Gastrocnemius medialis (tissue), 4 donors: ENCODE data around the gene NCAPD2. TPM values are rescaled to one million over a fixed set of nuclear protein-coding genes. Genes with fewer than 3 reads are reported as not detected.

ENCODE experiments used
- ATAC-seq, 2 donors: fragments of 150-250 bp; one replicate each; pipeline ENCODE4 v1.9.1; 2016
- DNase-seq, 2 donors: peaks; one replicate each; pipeline ENCODE4 v3.0.0-alpha.2; 2019
- H3K27ac ChIP-seq, 4 donors: fragments of 200-600 bp; sonication (generic); 1 replicate in 1 of 4; 2 replicates in 3 of 4; pipeline ENCODE4 v1.5.1; 2016 to 2018; ENCODE audit warnings: mild to moderate bottlenecking in 2 of 4, moderate library complexity in 1 of 4
- H3K27me3 ChIP-seq, 3 donors: fragments of 200-600 bp; sonication (generic) in 2 of 3; 1 replicate in 1 of 3; 2 replicates in 2 of 3; pipeline versions ENCODE4 v1.5.1 to v1.6.0; 2016 to 2019; ENCODE audit warnings: mild to moderate bottlenecking in 1 of 3, moderate library complexity in 1 of 3
- H3K36me3 ChIP-seq, 2 donors: fragments of 200-600 bp; sonication (generic) in 1 of 2; one replicate each; pipeline ENCODE4 v1.5.1; 2017 to 2018
- H3K4me1 ChIP-seq, 2 donors: fragments of 200-600 bp; sonication (generic) in 1 of 2; one replicate each; pipeline ENCODE4 v1.5.1; 2016 to 2017; ENCODE audit warnings: mild to moderate bottlenecking in 2 of 2
- H3K4me3 ChIP-seq, 4 donors: fragments of 200-600 bp; sonication (generic) in 3 of 4; 1 replicate in 1 of 4; 2 replicates in 3 of 4; pipeline ENCODE4 v1.5.1; 2016 to 2019; ENCODE audit warnings: mild to moderate bottlenecking in 2 of 4
- H3K9me3 ChIP-seq, 3 donors: fragments of 200-600 bp; sonication (generic) in 2 of 3; 1 replicate in 1 of 3; 2 replicates in 2 of 3; pipeline ENCODE4 v1.5.1; 2016 to 2019
- POLR2A ChIP-seq, 2 donors: fragments of 450-650 bp; IDR thresholded peaks; one replicate each; pipeline ENCODE4 v1.6.1; 2017; ENCODE audit warnings: antibody characterized with exemption in 2 of 2, mild to moderate bottlenecking in 2 of 2, moderate library complexity in 2 of 2
- in situ Hi-C, 4 donors: fragments of 200-750 bp; cut with MboI; loops; one replicate each; pipeline versions ENCODE4 v1.15.0 to v1.8.0; 2017; ENCODE audit warnings: low sequenced_read_pairs in 4 of 4
- intact Hi-C: fragments of 100-400 bp; cut with DNase I; formaldehyde crosslinking; loops from one replicate; pipeline ENCODE4 v1.15.1; 2023; ENCODE audit warnings: low total_unique reads
- total RNA-seq, 4 donors: library from RNA; depleted of rRNA; stranded (reverse); fragments of >200 nt; gene quantifications; one replicate each; pipeline versions ENCODE4 v1.1.0 to v1.2.3, GENCODE V29; 2016
- TF ChIP-seq, protein P1 (sequence below), 5 experiments: fragments of 450-650 bp in 3 of 5; fragments of 200-600 bp in 2 of 5; sonication (generic) in 2 of 5; IDR thresholded peaks in 4 of 5; conservative IDR thresholded peaks in 1 of 5; 1 replicate in 4 of 5; 2 replicates in 1 of 5; pipeline ENCODE4 v1.5.1; 2016 to 2019; ENCODE audit warnings: antibody characterized with exemption in 5 of 5, mild to moderate bottlenecking in 3 of 5, moderate library complexity in 3 of 5

Gene NCAPD2
- total RNA-seq, 4 donors from 2014 or later = 12.3 to 250 (median 13.3) TPM

DNA sequence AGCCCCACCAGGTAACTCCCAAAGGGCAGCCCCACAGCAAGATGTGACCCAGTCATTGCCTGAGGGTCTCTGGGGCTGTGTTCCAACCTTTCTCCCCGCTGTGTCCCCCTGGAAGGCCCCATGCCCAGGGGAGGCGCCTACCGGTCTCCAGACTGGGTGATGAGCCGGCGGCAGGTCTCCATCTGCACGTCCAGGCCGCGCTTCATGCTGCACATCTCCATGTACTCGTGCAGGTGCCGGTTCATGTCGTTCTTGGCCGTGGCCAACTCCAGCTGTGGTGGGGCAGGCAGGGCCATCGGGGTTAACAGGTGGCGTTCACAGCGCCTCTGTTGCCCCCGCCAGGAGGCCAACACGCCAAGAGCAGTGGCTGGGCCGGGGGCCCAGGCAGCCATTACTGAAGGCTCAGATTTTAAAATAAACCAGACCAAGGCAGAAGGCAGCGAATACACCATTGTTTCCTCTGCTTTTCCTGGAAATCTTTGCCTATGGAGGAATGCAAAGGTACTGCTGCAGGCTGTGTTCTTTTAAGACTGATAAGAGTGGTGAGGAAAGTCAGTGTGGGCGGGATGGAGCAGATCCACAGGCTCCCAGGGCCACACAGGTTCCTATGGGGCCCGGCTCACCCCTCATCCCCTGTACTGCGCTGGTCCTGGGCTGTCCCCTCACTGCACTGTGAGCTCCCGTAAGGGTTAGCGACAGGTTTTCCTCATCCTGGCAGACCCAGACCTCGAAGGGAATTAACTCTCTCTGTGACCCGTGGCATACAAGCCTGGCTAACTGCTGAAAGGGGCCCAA, 47.7 kb downstream of the NCAPD2 start:
- Histone ChIP-seq H3K36me3 (peaks cover 0 to 27% of the 10 kb centered on the region in 2 donors), H3K27ac (peak overlapping the region; percentile 91 to 97 (median 96)), H3K9me3 (no peaks in the 10 kb centered on the region), H3K27me3 (no peaks in the 10 kb centered on the region), H3K4me3 (no peak overlapping the region), H3K4me1 (peaks cover 22 to 35% of the 10 kb centered on the region in 2 donors)
- intact Hi-C loops (no loop called here), in situ Hi-C loops (loop anchor here in 3 of 4 donors (5.0 to 25.0 kb wide), 3 partner anchors 117 to 204 kb away; no protein-coding TSS in a partner anchor)
- TF ChIP-seq POLR2A (IDR thresholded peaks at IDR 0.05) = no peak
- TF ChIP-seq, protein P1, sequence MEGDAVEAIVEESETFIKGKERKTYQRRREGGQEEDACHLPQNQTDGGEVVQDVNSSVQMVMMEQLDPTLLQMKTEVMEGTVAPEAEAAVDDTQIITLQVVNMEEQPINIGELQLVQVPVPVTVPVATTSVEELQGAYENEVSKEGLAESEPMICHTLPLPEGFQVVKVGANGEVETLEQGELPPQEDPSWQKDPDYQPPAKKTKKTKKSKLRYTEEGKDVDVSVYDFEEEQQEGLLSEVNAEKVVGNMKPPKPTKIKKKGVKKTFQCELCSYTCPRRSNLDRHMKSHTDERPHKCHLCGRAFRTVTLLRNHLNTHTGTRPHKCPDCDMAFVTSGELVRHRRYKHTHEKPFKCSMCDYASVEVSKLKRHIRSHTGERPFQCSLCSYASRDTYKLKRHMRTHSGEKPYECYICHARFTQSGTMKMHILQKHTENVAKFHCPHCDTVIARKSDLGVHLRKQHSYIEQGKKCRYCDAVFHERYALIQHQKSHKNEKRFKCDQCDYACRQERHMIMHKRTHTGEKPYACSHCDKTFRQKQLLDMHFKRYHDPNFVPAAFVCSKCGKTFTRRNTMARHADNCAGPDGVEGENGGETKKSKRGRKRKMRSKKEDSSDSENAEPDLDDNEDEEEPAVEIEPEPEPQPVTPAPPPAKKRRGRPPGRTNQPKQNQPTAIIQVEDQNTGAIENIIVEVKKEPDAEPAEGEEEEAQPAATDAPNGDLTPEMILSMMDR (IDR thresholded peaks at IDR 0.05 in 4 of 5, conservative IDR thresholded peaks at IDR 0.05 in 1 of 5) = no peak
- ATAC-seq = no peak
- DNase-seq = peak in 1 of 2 donors; percentile 53

DNA sequence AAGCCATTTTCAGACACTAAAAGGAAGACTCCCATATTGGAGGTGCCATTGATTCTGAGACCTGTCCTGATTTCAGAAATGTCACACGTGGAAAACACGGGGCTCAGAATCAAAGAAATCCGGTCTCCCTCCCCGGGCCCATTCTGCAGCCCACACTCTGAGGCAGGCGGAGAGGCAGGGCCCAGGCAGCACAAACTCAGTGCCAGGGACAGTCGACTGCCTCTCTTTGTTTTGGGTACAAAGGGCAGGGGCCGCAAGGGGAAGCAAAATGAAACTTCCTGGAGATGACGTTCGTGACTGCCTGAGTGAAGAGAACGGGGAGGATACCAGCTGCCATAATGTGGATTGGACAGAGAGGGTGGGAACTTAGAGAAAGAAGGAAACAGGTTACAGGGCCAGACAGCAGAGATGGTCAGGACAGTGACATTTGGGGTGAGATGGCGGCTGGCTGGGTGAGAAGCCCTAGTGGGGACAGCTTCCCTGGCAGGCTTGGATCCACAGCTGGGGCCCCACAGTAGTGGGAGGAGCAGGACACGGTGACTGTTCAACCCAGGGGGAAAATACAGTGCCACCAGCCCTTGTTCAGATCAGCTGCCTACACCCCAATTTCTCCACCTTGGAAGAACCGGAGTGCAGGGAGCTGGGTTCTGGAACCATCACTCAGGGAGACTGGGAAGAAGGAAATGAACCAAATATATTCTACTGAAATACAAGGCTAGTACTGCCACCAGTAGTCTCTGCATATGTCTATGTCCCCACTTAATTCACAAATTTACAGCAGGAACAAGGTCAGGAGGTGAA, 48.5 kb downstream of the NCAPD2 start:
- Histone ChIP-seq H3K4me3 (no peak overlapping the region), H3K27me3 (no peaks in the 10 kb centered on the region), H3K4me1 (peaks cover 19 to 27% of the 10 kb centered on the region in 2 donors), H3K27ac (peak overlapping the region; percentile 91 to 97 (median 96)), H3K9me3 (no peaks in the 10 kb centered on the region), H3K36me3 (peaks cover 0 to 27% of the 10 kb centered on the region in 2 donors)
- DNase-seq (no peak), ATAC-seq (no peak)
- intact Hi-C loops (no loop called here), in situ Hi-C loops (loop anchor here in 3 of 4 donors (5.0 to 25.0 kb wide), 3 partner anchors 118 to 205 kb away; no protein-coding TSS in a partner anchor)
- TF ChIP-seq, protein P1 (IDR thresholded peaks at IDR 0.05 in 4 of 5, conservative IDR thresholded peaks at IDR 0.05 in 1 of 5) = no peak
- no peak for TF ChIP-seq POLR2A (IDR thresholded peaks at IDR 0.05)

DNA sequence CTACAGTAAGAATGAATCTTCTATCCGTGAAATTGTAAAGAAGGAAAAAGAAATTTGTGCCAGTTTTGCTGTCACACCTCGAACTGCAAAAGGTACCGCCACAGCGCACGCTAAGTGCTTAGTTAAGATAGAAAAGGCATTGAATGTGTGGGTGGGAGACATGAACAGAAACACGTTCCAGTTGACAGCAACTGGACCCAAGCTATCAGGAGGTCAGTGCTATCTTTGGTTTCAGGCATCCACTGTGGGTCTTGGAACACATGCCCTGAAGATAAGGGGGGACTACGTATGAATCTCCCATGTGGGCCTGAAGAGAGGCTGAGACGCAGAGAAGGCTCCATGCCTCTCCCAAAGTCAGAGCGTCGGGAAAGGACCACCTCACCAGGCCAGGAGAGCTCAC, 52.1 kb downstream of the NCAPD2 start:
- Histone ChIP-seq H3K4me3 (no peak overlapping the region), H3K27me3 (no peaks in the 10 kb centered on the region), H3K36me3 (peaks cover 0 to 32% of the 10 kb centered on the region in 2 donors), H3K27ac (no peak overlapping the region), H3K4me1 (peaks cover 27 to 43% of the 10 kb centered on the region in 2 donors), H3K9me3 (no peaks in the 10 kb centered on the region)
- intact Hi-C loops = no loop called here
- no peak for TF ChIP-seq POLR2A (IDR thresholded peaks at IDR 0.05)
- TF ChIP-seq, protein P1 (IDR thresholded peaks at IDR 0.05 in 4 of 5, conservative IDR thresholded peaks at IDR 0.05 in 1 of 5) = no peak
- no peak for ATAC-seq
- no peak for DNase-seq
- in situ Hi-C loops = loop anchor here in 2 of 4 donors (10.0 to 25.0 kb wide), 2 partner anchors 121 to 134 kb away; no protein-coding TSS in a partner anchor

DNA sequence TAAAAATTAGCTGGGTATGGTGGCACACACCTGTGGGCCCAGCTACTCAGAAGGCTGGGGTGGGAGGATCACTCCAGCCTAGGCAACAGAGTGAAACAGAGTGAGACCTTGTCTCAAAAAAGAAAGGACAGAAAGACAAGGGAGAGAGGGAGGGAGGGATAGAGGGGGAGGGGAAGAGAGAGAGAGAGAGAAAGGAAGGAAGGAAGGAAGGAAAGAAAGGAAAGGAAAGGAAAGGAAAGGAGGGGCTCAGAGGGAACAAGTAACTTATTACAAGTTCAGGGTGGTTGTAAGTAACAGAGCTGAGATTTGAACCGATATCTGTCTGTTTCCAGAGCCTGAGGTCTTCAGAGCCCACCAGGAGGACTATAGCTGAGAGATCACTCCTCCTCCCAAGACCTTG, 53.7 kb downstream of the NCAPD2 start:
- Histone ChIP-seq H3K4me1 (peaks cover 34 to 49% of the 10 kb centered on the region in 2 donors), H3K4me3 (no peak overlapping the region), H3K27me3 (no peaks in the 10 kb centered on the region), H3K36me3 (peaks cover 0 to 32% of the 10 kb centered on the region in 2 donors), H3K27ac (peak overlapping the region in 2 of 4 donors; percentile 90 to 92), H3K9me3 (no peaks in the 10 kb centered on the region)
- no peak for ATAC-seq
- DNase-seq = no peak
- intact Hi-C loops = no loop called here
- in situ Hi-C loops = loop anchor here in 2 of 4 donors (10.0 to 25.0 kb wide), 2 partner anchors 123 to 135 kb away; no protein-coding TSS in a partner anchor
- TF ChIP-seq, protein P1 (IDR thresholded peaks at IDR 0.05 in 4 of 5, conservative IDR thresholded peaks at IDR 0.05 in 1 of 5) = no peak
- TF ChIP-seq POLR2A (IDR thresholded peaks at IDR 0.05) = no peak
